HK-2 (cell line): ENCODE data around the gene CTNNA3.

Source experiments
- DNase-seq: peaks from one replicate; pipeline ENCODE4 v3.0.0-alpha.2; 2018; ENCODE audit not compliant: unreplicated experiment

Gene CTNNA3

GRCh38 chr10:66811211-66811610, 884.8 kb downstream of the CTNNA3 start:
- no peak for DNase-seq

- no peak for DNase-seq
Measured at GRCh38 chr10:66809402-66809801, 886.6 kb downstream of the CTNNA3 start.

GRCh38 chr10:66805612-66806011, 890.4 kb downstream of the CTNNA3 start:
- DNase-seq: no peak

- DNase-seq: no peak
Measured at GRCh38 chr10:66804962-66805361, 891.0 kb downstream of the CTNNA3 start.

GRCh38 chr10:66803174-66803573, 892.8 kb downstream of the CTNNA3 start:
- DNase-seq: no peak

GRCh38 chr10:66799474-66799873, 896.5 kb downstream of the CTNNA3 start:
- DNase-seq: no peak

GRCh38 chr10:66795866-66796265, 900.1 kb downstream of the CTNNA3 start:
- no peak for DNase-seq

- no peak for DNase-seq
Measured at GRCh38 chr10:66792441-66792840, 903.6 kb downstream of the CTNNA3 start.

GRCh38 chr10:66788178-66788987, 907.6 kb downstream of the CTNNA3 start:
- DNase-seq: no peak

GRCh38 chr10:66786709-66787108, 909.3 kb downstream of the CTNNA3 start:
- DNase-seq: no peak

- no peak for DNase-seq
Measured at GRCh38 chr10:66784770-66785169, 911.2 kb downstream of the CTNNA3 start.

- peak; percentile 17 for DNase-seq
Measured at GRCh38 chr10:66783316-66783715, 912.7 kb downstream of the CTNNA3 start.

- no peak for DNase-seq
Measured at GRCh38 chr10:66782776-66783175, 913.2 kb downstream of the CTNNA3 start.

GRCh38 chr10:66782144-66782543, 913.9 kb downstream of the CTNNA3 start:
- no peak for DNase-seq

GRCh38 chr10:66780796-66781195, 915.2 kb downstream of the CTNNA3 start:
- DNase-seq: no peak

- DNase-seq: no peak
Measured at GRCh38 chr10:66778351-66778750, 917.6 kb downstream of the CTNNA3 start.

GRCh38 chr10:66777665-66778064, 918.3 kb downstream of the CTNNA3 start:
- DNase-seq: no peak

- DNase-seq: no peak
Measured at GRCh38 chr10:66773472-66773817, 922.5 kb downstream of the CTNNA3 start.

- DNase-seq: no peak
Measured at GRCh38 chr10:66772548-66773471, 923.2 kb downstream of the CTNNA3 start.

GRCh38 chr10:66767707-66768106, 928.3 kb downstream of the CTNNA3 start:
- DNase-seq: no peak

- no peak for DNase-seq
Measured at GRCh38 chr10:66762218-66762729, 933.7 kb downstream of the CTNNA3 start.

GRCh38 chr10:66760941-66761340, 935.1 kb downstream of the CTNNA3 start:
- no peak for DNase-seq

GRCh38 chr10:66755474-66755873, 940.5 kb downstream of the CTNNA3 start:
- no peak for DNase-seq
